Astrocyte (in vitro differentiated cells and primary cell): ENCODE data around the gene CLCA4. TPM values are rescaled to one million over a fixed set of nuclear protein-coding genes. Genes with fewer than 3 reads are reported as not detected.

Source experiments
- DNase-seq: peaks from one replicate; pipeline ENCODE4 v3.0.0-alpha.2; 2010; ENCODE audit warnings: low read depth
- FAIRE-seq: peaks from 2 replicates; lab custom pipeline; 2011; peaks lifted over from hg19 to GRCh38; lab: Jason Lieb, UNC
- H2AFZ ChIP-seq: 2 replicates; pipeline ENCODE4 v1.6.0; 2012; ENCODE audit warnings: low read depth, low read length, inconsistent platforms
- H3K27ac ChIP-seq: 2 replicates; pipeline ENCODE4 v1.5.1; 2011; ENCODE audit warnings: low read depth, low read length, inconsistent platforms
- H3K27me3 ChIP-seq: 2 replicates; pipeline ENCODE4 v1.6.0; 2011; ENCODE audit warnings: low read length, inconsistent platforms; ENCODE audit not compliant: insufficient read depth
- H3K36me3 ChIP-seq: 2 replicates; pipeline ENCODE4 v1.5.1; 2011; ENCODE audit warnings: low read length, inconsistent platforms; ENCODE audit not compliant: insufficient read depth
- H3K4me1 ChIP-seq: 2 replicates; pipeline ENCODE4 v1.5.1; 2011; ENCODE audit warnings: low read length, inconsistent platforms; ENCODE audit not compliant: insufficient read depth
- H3K4me2 ChIP-seq: 2 replicates; pipeline ENCODE4 v1.6.0; 2012; ENCODE audit warnings: low read length, inconsistent platforms
- H3K4me3 ChIP-seq: 2 replicates; pipeline ENCODE4 v1.5.1; 2011; ENCODE audit warnings: low read depth, mild to moderate bottlenecking, low read length, inconsistent platforms; ENCODE audit not compliant: insufficient read depth
- H3K79me2 ChIP-seq: 2 replicates; pipeline ENCODE4 v1.6.0; 2012; ENCODE audit warnings: mild to moderate bottlenecking, low read length, inconsistent platforms; ENCODE audit not compliant: insufficient read depth
- H3K9ac ChIP-seq: 2 replicates; pipeline ENCODE4 v1.6.0; 2012; ENCODE audit warnings: mild to moderate bottlenecking, low read length, inconsistent platforms
- H3K9me3 ChIP-seq: 2 replicates; pipeline ENCODE4 v1.5.1; 2012; ENCODE audit warnings: low read depth, mild to moderate bottlenecking, low read length, inconsistent platforms; ENCODE audit not compliant: insufficient read depth
- H4K20me1 ChIP-seq: 2 replicates; pipeline ENCODE4 v1.6.0; 2012; ENCODE audit warnings: low read length, inconsistent platforms; ENCODE audit not compliant: insufficient read depth
- H3K27ac Mint-ChIP-seq: one replicate; pipeline ENCODE4 v1.8.0; 2021; ENCODE audit warnings: mild to moderate bottlenecking, mixed read lengths; ENCODE audit not compliant: unreplicated experiment
- H3K27me3 Mint-ChIP-seq: one replicate; pipeline ENCODE4 v1.8.0; 2021; ENCODE audit warnings: low read depth, mixed read lengths; ENCODE audit not compliant: unreplicated experiment
- H3K36me3 Mint-ChIP-seq: one replicate; pipeline ENCODE4 v1.8.0; 2021; ENCODE audit warnings: low read depth, mixed read lengths; ENCODE audit not compliant: unreplicated experiment
- H3K4me1 Mint-ChIP-seq: one replicate; pipeline ENCODE4 v1.8.0; 2021; ENCODE audit warnings: low read depth, mixed read lengths; ENCODE audit not compliant: unreplicated experiment
- H3K4me3 Mint-ChIP-seq: one replicate; pipeline ENCODE4 v1.8.0; 2021; ENCODE audit warnings: mild to moderate bottlenecking, moderate library complexity, mixed read lengths; ENCODE audit not compliant: unreplicated experiment
- H3K9me3 Mint-ChIP-seq: one replicate; pipeline ENCODE4 v1.8.0; 2021; ENCODE audit warnings: mild to moderate bottlenecking, mixed read lengths; ENCODE audit not compliant: unreplicated experiment
- CTCF ChIP-seq: IDR thresholded peaks from 2 replicates; pipeline ENCODE4 v1.5.1; 2011; ENCODE audit warnings: low read depth, mild to moderate bottlenecking, inconsistent platforms, low read length, moderate library complexity; ENCODE audit not compliant: insufficient read depth
- EZH2 ChIP-seq: IDR thresholded peaks from 2 replicates; pipeline ENCODE4 v1.6.1; 2012; ENCODE audit warnings: mild to moderate bottlenecking, low read length, inconsistent platforms; ENCODE audit not compliant: insufficient read depth
- total RNA-seq: library from RNA; stranded (reverse); gene quantifications from 2 replicates; pipeline ENCODE4 v1.2.1, GENCODE V29; 2021

CLCA4 gene
- total RNA-seq, 1 donor from 2014 or later: not detected

GRCh38 chr1:86621286-86621685, 74.4 kb downstream of the CLCA4 start:
- Mint-ChIP-seq H3K27me3 (peaks cover 4% of the 10 kb centered on the region), H3K4me3 (no peak overlapping the region), H3K36me3 (no peaks in the 10 kb centered on the region), H3K4me1 (no peaks in the 10 kb centered on the region), H3K9me3 (peaks cover 12% of the 10 kb centered on the region), H3K27ac (no peak overlapping the region)
- H3K36me3 ChIP-seq: no peaks in the 10 kb centered on the region
- no peak overlapping the region for H3K9ac ChIP-seq
- no peaks in the 10 kb centered on the region for H3K4me1 ChIP-seq
- H3K27me3 ChIP-seq: no peaks in the 10 kb centered on the region
- no peaks in the 10 kb centered on the region for H3K79me2 ChIP-seq
- no peak overlapping the region for H3K4me3 ChIP-seq
- no peak overlapping the region for H3K4me2 ChIP-seq
- no peak overlapping the region for H2AFZ ChIP-seq
- DNase-seq (no peak), FAIRE-seq (no peak)
- H3K27ac ChIP-seq: no peak overlapping the region
- H3K9me3 ChIP-seq: no peaks in the 10 kb centered on the region
- no peak for TF ChIP-seq EZH2
- TF ChIP-seq CTCF: no peak
- H4K20me1 ChIP-seq: no peaks in the 10 kb centered on the region

Other genes with a start within 250 kb of the CLCA4 start
- 42.8 and 44.7 TPM in 2 replicates for gene ODF2L, start 150.8 kb upstream of the CLCA4 start, total RNA-seq
- gene CLCA2, start 122.9 kb upstream of the CLCA4 start, total RNA-seq: 0.46 and 0.77 TPM in 2 replicates
- not detected in 2 replicates for gene CLCA1, start 78.2 kb upstream of the CLCA4 start, total RNA-seq
- 138 and 147 TPM in 2 replicates for gene SH3GLB1, start 157.5 kb downstream of the CLCA4 start, total RNA-seq